Nephron progenitor cell (in vitro differentiated cells): ENCODE results near the gene JARID2.

Source experiments
- DNase-seq: peaks from one replicate; pipeline ENCODE4 v3.0.0; 2021
- H3K27ac Mint-ChIP-seq: 2 replicates; pipeline ENCODE4 v1.8.0; 2021; ENCODE audit warnings: mild to moderate bottlenecking, moderate library complexity, mixed read lengths
- H3K27me3 Mint-ChIP-seq: 2 replicates; pipeline ENCODE4 v1.8.0; 2021; ENCODE audit warnings: mild to moderate bottlenecking, low read depth, mixed read lengths; ENCODE audit not compliant: poor library complexity
- H3K36me3 Mint-ChIP-seq: 2 replicates; pipeline ENCODE4 v1.8.0; 2021; ENCODE audit warnings: low read depth, mixed read lengths
- H3K4me1 Mint-ChIP-seq: 2 replicates; pipeline ENCODE4 v1.8.0; 2021; ENCODE audit warnings: mixed read lengths
- H3K4me3 Mint-ChIP-seq: 2 replicates; pipeline ENCODE4 v1.8.0; 2021; ENCODE audit warnings: mild to moderate bottlenecking, moderate library complexity, mixed read lengths
- H3K9me3 Mint-ChIP-seq: 2 replicates; pipeline ENCODE4 v1.8.0; 2021; ENCODE audit warnings: mild to moderate bottlenecking, moderate library complexity, mixed read lengths
- TF ChIP-seq, protein P1 (sequence below): fragments of 200-600 bp; sonication (generic); IDR thresholded peaks from 2 replicates; pipeline ENCODE4 v1.5.0; 2021; ENCODE audit warnings: antibody characterized with exemption

The JARID2 gene

DNA sequence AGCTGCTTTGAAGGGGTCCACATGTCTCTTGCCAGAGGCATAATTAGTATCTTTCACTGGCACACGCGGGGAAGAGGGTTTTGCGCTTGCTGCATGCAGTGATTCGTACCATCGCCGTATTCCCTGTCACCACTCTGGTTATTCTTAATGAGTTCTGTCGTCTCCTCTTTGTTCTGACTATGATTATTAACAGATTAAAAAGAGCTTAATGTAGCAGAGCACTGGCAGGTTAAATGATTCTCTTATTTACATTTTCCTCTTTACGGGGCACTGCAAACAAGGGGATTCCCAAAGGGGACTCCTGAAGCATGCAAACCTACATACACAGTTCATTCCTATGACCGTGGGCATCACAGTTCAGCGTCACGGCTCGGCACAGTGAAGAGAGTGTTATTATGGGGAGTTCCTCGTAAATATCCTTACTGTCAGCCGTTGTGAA lies 212.2 kb downstream of the JARID2 start:
- peak overlapping the region; percentile 22 for H3K27ac Mint-ChIP-seq
- H3K27me3 Mint-ChIP-seq, result no peaks in the 10 kb centered on the region
- TF ChIP-seq, protein P1, sequence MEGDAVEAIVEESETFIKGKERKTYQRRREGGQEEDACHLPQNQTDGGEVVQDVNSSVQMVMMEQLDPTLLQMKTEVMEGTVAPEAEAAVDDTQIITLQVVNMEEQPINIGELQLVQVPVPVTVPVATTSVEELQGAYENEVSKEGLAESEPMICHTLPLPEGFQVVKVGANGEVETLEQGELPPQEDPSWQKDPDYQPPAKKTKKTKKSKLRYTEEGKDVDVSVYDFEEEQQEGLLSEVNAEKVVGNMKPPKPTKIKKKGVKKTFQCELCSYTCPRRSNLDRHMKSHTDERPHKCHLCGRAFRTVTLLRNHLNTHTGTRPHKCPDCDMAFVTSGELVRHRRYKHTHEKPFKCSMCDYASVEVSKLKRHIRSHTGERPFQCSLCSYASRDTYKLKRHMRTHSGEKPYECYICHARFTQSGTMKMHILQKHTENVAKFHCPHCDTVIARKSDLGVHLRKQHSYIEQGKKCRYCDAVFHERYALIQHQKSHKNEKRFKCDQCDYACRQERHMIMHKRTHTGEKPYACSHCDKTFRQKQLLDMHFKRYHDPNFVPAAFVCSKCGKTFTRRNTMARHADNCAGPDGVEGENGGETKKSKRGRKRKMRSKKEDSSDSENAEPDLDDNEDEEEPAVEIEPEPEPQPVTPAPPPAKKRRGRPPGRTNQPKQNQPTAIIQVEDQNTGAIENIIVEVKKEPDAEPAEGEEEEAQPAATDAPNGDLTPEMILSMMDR, result no peak
- peaks cover 46% of the 10 kb centered on the region for H3K4me1 Mint-ChIP-seq
- H3K36me3 Mint-ChIP-seq, result peaks cover 29% of the 10 kb centered on the region
- DNase-seq, result no peak
- no peaks in the 10 kb centered on the region for H3K9me3 Mint-ChIP-seq
- no peak overlapping the region for H3K4me3 Mint-ChIP-seq

DNA sequence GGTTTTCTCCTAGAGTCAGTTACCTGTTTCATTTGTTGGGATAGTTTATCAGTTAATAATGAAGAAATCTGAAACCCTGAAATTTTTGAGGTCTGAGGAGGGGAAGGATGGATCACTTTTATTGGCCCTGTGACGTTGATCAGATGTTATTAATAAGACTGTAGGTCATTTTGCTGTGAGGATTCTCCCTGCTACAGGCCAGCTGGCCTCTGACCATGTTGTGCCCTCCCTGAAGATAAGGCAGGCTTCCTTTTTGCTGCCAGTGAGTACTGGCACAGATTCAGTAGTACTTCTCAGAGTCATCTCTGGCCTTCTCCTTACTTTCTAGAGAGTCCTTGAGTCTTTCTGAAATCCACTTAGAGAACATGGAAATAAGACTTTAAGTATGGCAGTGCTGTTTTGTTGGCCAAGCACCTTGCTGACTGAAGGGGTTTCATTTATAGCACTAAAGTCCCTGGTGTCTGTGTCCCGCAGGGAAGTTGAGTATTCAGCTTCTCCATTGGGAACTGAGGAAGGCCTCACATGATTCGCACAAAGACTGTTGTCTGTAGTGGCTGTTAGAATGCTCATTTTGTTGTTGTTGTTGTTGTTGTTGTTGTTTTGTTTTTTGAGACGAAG lies 214.3 kb downstream of the JARID2 start:
- no peak overlapping the region for H3K4me3 Mint-ChIP-seq
- TF ChIP-seq, protein P1, result no peak
- no peaks in the 10 kb centered on the region for H3K9me3 Mint-ChIP-seq
- peaks cover 48% of the 10 kb centered on the region for H3K4me1 Mint-ChIP-seq
- peak overlapping the region; percentile 10 for H3K27ac Mint-ChIP-seq
- peaks cover 26% of the 10 kb centered on the region for H3K36me3 Mint-ChIP-seq
- H3K27me3 Mint-ChIP-seq, result no peaks in the 10 kb centered on the region
- DNase-seq, result no peak

DNA sequence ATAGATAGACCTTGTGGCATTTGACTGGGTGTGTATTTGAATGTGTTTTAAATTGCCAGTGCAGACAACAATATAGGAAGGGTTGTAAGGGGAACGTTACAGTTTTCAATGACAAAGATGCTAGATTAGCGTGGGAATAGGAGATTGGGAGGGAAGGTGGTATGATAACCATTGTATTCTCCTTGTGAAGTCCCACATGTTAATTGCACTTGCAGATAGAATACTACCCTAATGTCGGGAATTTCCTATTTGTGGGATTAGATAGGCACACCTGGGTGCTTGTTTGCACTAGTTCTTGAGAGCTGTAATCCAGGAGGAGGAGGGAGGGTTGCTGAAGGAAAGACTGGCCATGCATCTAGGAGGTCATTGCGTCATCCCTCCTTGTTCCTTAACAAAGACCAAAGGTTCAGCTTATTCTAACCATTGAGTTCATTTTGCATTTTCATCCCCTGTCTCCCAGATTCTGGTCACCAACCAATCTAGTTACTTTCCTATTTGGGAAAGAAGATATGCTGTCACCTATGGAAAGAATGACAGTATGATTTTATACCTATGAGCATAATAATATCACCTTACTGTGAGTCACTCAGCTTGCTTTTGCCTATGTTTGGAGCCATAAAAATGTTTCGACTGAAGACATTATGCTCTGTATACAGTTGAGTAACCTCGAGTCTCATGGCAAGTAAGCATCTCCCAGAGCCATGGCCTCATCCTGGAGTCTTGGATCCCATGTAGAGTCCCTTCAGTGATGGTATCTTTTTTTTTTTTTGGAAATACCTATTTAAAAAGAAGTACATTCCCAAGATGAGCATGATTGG lies 215.5 kb downstream of the JARID2 start:
- DNase-seq, result no peak
- Mint-ChIP-seq H3K9me3 (no peaks in the 10 kb centered on the region), H3K4me1 (peaks cover 43% of the 10 kb centered on the region), H3K36me3 (peaks cover 36% of the 10 kb centered on the region), H3K4me3 (no peak overlapping the region), H3K27ac (no peak overlapping the region), H3K27me3 (no peaks in the 10 kb centered on the region)
- TF ChIP-seq, protein P1, result no peak

DNA sequence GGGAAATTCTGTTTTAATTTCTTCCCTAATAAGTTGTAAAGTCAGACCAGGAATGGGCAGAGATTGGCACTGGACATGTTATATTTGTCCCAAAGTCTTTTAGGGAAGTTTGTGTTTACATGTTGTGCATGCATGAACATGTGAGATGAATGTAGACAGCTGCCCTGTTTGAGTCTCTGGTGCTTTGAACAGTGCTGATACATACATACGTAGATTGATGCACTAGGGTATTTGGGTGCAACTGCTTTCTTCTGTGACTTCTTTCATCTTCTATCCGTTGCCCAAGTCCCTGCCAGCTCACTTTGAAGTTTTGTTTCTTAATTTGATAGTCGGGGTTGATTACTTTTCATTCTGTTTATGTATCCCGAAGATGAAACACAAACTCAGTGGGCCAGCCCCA lies 216.4 kb downstream of the JARID2 start:
- no peaks in the 10 kb centered on the region for H3K9me3 Mint-ChIP-seq
- TF ChIP-seq, protein P1, result no peak
- H3K4me1 Mint-ChIP-seq, result peaks cover 39% of the 10 kb centered on the region
- no peak for DNase-seq
- H3K27me3 Mint-ChIP-seq, result no peaks in the 10 kb centered on the region
- no peak overlapping the region for H3K27ac Mint-ChIP-seq
- H3K36me3 Mint-ChIP-seq, result peaks cover 40% of the 10 kb centered on the region
- no peak overlapping the region for H3K4me3 Mint-ChIP-seq

DNA sequence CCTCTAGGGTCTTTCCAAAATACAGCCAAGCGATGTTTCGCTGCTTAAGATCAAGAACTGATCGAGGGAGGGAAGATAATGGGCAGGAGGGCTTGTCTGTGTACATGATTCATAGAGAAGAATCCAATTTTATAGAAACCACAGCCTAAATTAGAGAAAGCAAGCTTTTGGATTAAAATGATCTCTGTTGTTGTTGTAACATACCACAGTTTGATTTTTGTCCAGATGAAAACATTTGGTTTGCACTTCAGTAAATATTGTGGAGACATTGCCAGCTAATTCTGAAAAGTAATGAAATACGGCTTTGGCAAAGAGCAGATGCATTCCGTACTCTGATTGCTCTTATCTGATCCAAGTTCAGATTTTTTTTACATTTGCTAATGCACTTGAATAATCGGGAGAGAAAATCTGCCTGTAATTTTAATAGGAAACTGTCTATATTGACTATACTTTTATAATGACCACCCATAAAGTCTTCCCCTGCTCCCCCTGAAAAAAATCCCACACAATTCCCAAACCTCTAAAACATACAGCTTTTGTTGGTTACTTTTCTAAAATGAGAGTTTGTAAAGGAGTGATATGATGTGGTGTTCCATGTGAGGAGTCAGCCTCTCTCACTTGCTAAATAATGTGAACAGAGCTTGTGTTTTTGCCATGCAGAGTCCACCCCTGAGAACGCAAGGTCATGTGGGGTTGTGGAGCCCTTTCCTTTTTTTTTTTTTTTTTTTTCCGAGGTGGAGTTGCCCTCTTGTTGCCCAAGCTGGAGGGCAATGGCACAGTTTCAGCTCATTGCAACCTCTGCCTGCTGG lies 217.1 kb downstream of the JARID2 start:
- no peaks in the 10 kb centered on the region for H3K27me3 Mint-ChIP-seq
- peaks cover 32% of the 10 kb centered on the region for H3K4me1 Mint-ChIP-seq
- DNase-seq, result no peak
- TF ChIP-seq, protein P1, result no peak
- H3K27ac Mint-ChIP-seq, result no peak overlapping the region
- H3K4me3 Mint-ChIP-seq, result no peak overlapping the region
- H3K36me3 Mint-ChIP-seq, result peaks cover 47% of the 10 kb centered on the region
- no peaks in the 10 kb centered on the region for H3K9me3 Mint-ChIP-seq
